ENCODE measurements around the gene TBCD. TPM values are rescaled to one million over a fixed set of nuclear protein-coding genes. Genes with fewer than 3 reads are reported as not detected.

Gene TBCD
- total and polyA plus RNA-seq, 5 experiments from 2014 or later: 41.2 to 170 (median 91.9) TPM

GRCh38 chr17:82878527-82878926, 126.7 kb downstream of the TBCD start:
- Mint-ChIP-seq H3K36me3 (peaks cover 0 to 10% (median 0%) of the 10 kb centered on the region in 3 donors), H3K4me3 (no peak overlapping the region), H3K27ac (peak overlapping the region in 9 of 10 donors; percentile 11 to 81 (median 42)), H3K9me3 (no peaks in the 10 kb centered on the region), H3K4me1 (peaks cover 27 to 69% (median 47%) of the 10 kb centered on the region in 4 donors), H3K27me3 (peaks cover 0 to 2% (median 0%) of the 10 kb centered on the region in 5 donors)
- POLR2A ChIA-PET: interaction anchor here (0.5 to 1.8 kb wide), 3 partner anchors 15 to 233 kb away, joined by 3 to 11 read pairs (median 7); no protein-coding TSS in a partner anchor
- no peak for DNase-seq
- ATAC-seq: no peak

GRCh38 chr17:82879241-82879640, 127.4 kb downstream of the TBCD start:
- H3K4me1 Mint-ChIP-seq: peaks cover 34 to 76% (median 55%) of the 10 kb centered on the region in 4 donors
- ATAC-seq: no peak
- H3K27me3 Mint-ChIP-seq: peaks cover 0 to 2% (median 0%) of the 10 kb centered on the region in 5 donors
- H3K9me3 Mint-ChIP-seq: no peaks in the 10 kb centered on the region
- peak overlapping the region in 6 of 10 donors; percentile 42 to 97 (median 66) for H3K27ac Mint-ChIP-seq
- no peak overlapping the region for H3K4me3 Mint-ChIP-seq
- H3K36me3 Mint-ChIP-seq: peaks cover 0 to 8% (median 0%) of the 10 kb centered on the region in 3 donors
- POLR2A ChIA-PET: interaction anchor here (0.5 to 1.8 kb wide), 2 partner anchors 16 to 85 kb away, joined by 7 to 11 read pairs; no protein-coding TSS in a partner anchor
- no peak for DNase-seq

GRCh38 chr17:82880620-82881323, 128.9 kb downstream of the TBCD start:
- POLR2A ChIA-PET: interaction anchor here (0.5 to 6.4 kb wide), 5 partner anchors 14 to 362 kb away, joined by 3 to 84 read pairs (median 27); no protein-coding TSS in a partner anchor
- peak overlapping the region in 5 of 10 donors; percentile 6 to 37 (median 23) for H3K4me3 Mint-ChIP-seq
- peaks cover 41 to 85% (median 69%) of the 10 kb centered on the region in 4 donors for H3K4me1 Mint-ChIP-seq
- H3K9me3 Mint-ChIP-seq: no peaks in the 10 kb centered on the region
- H3K27me3 Mint-ChIP-seq: peaks cover 0 to 2% (median 0%) of the 10 kb centered on the region in 5 donors
- DNase-seq (no peak), ATAC-seq (no peak)
- peaks cover 0 to 7% (median 0%) of the 10 kb centered on the region in 3 donors for H3K36me3 Mint-ChIP-seq
- H3K27ac Mint-ChIP-seq: peak overlapping the region; percentile 31 to 99 (median 82)

GRCh38 chr17:82881324-82881823, 129.5 kb downstream of the TBCD start:
- ATAC-seq: no peak
- Mint-ChIP-seq H3K4me1 (peaks cover 45 to 87% (median 75%) of the 10 kb centered on the region in 4 donors), H3K36me3 (peaks cover 0 to 7% (median 0%) of the 10 kb centered on the region in 3 donors), H3K27ac (peak overlapping the region; percentile 84 to 100 (median 98)), H3K27me3 (peaks cover 0 to 2% (median 0%) of the 10 kb centered on the region in 5 donors), H3K9me3 (no peaks in the 10 kb centered on the region), H3K4me3 (peak overlapping the region in 6 of 10 donors; percentile 20 to 85 (median 58))
- no peak for DNase-seq
- POLR2A ChIA-PET: interaction anchor here (0.5 to 6.4 kb wide), 5 partner anchors 13 to 362 kb away, joined by 3 to 84 read pairs (median 27); no protein-coding TSS in a partner anchor

- ATAC-seq: no peak
- Mint-ChIP-seq H3K36me3 (peaks cover 0 to 7% (median 0%) of the 10 kb centered on the region in 3 donors), H3K27ac (peak overlapping the region; percentile 96 to 100 (median 99)), H3K27me3 (peaks cover 0 to 2% (median 0%) of the 10 kb centered on the region in 5 donors), H3K4me3 (peak overlapping the region; percentile 64 to 93 (median 86)), H3K4me1 (peaks cover 46 to 87% (median 78%) of the 10 kb centered on the region in 4 donors), H3K9me3 (no peaks in the 10 kb centered on the region)
- no peak for DNase-seq
- POLR2A ChIA-PET: interaction anchor here (1.4 to 6.4 kb wide), 5 partner anchors 13 to 38 kb away, joined by 7 to 84 read pairs (median 32); no protein-coding TSS in a partner anchor
These were observed 130.2 kb downstream of the TBCD start for GRCh38 chr17:82881900-82882714.

- Mint-ChIP-seq H3K4me1 (peaks cover 51 to 87% (median 85%) of the 10 kb centered on the region in 4 donors), H3K27ac (peak overlapping the region; percentile 96 to 100 (median 99)), H3K4me3 (peak overlapping the region; percentile 64 to 93 (median 86)), H3K27me3 (peaks cover 0 to 2% (median 0%) of the 10 kb centered on the region in 5 donors), H3K36me3 (peaks cover 0 to 7% (median 0%) of the 10 kb centered on the region in 3 donors), H3K9me3 (no peaks in the 10 kb centered on the region)
- peak; percentile 58 to 89 (median 82) for DNase-seq
- peak; percentile 90 to 91 for ATAC-seq
- POLR2A ChIA-PET: interaction anchor here (1.4 to 6.4 kb wide), 5 partner anchors 12 to 39 kb away, joined by 7 to 84 read pairs (median 32); no protein-coding TSS in a partner anchor
These were observed 131.0 kb downstream of the TBCD start for GRCh38 chr17:82882715-82883418.

GRCh38 chr17:82883419-82884031, 131.7 kb downstream of the TBCD start:
- Mint-ChIP-seq H3K4me1 (peaks cover 49 to 87% (median 80%) of the 10 kb centered on the region in 4 donors), H3K27me3 (peaks cover 0 to 2% (median 0%) of the 10 kb centered on the region in 5 donors), H3K9me3 (no peaks in the 10 kb centered on the region), H3K36me3 (peaks cover 0 to 2% (median 0%) of the 10 kb centered on the region in 3 donors), H3K4me3 (peak overlapping the region; percentile 61 to 93 (median 86)), H3K27ac (peak overlapping the region; percentile 96 to 100 (median 99))
- ATAC-seq: peak; percentile 4 to 12
- POLR2A ChIA-PET: interaction anchor here (4.4 to 6.4 kb wide), 4 partner anchors 11 to 26 kb away, joined by 27 to 84 read pairs (median 39); no protein-coding TSS in a partner anchor
- peak in 2 of 10 donors; percentile 23 to 59 for DNase-seq

- Mint-ChIP-seq H3K27me3 (peaks cover 0 to 2% (median 0%) of the 10 kb centered on the region in 5 donors), H3K27ac (peak overlapping the region; percentile 96 to 100 (median 99)), H3K4me3 (peak overlapping the region; percentile 61 to 88 (median 85)), H3K4me1 (peaks cover 40 to 80% (median 72%) of the 10 kb centered on the region in 4 donors), H3K9me3 (no peaks in the 10 kb centered on the region), H3K36me3 (no peaks in the 10 kb centered on the region)
- peak; percentile 2 to 29 for ATAC-seq
- peak in 3 of 10 donors; percentile 41 to 60 (median 51) for DNase-seq
- POLR2A ChIA-PET: interaction anchor here (0.6 to 6.4 kb wide), 12 partner anchors 8 to 102 kb away, joined by 3 to 84 read pairs (median 4); no protein-coding TSS in a partner anchor
These were observed 132.6 kb downstream of the TBCD start for GRCh38 chr17:82884341-82884969.

GRCh38 chr17:82884970-82885353, 133.1 kb downstream of the TBCD start:
- Mint-ChIP-seq H3K4me1 (peaks cover 36 to 74% (median 68%) of the 10 kb centered on the region in 4 donors), H3K4me3 (peak overlapping the region; percentile 43 to 88 (median 84)), H3K36me3 (peaks cover 0 to 5% (median 2%) of the 10 kb centered on the region in 3 donors), H3K9me3 (no peaks in the 10 kb centered on the region), H3K27me3 (peaks cover 0 to 1% (median 0%) of the 10 kb centered on the region in 5 donors), H3K27ac (peak overlapping the region; percentile 96 to 100 (median 99))
- ATAC-seq (peak; percentile 21 to 22), DNase-seq (peak in 4 of 10 donors; percentile 20 to 56 (median 37))
- POLR2A ChIA-PET: interaction anchor here (0.7 to 6.4 kb wide), 12 partner anchors 9 to 101 kb away, joined by 3 to 84 read pairs (median 4); no protein-coding TSS in a partner anchor
